LHCN-M2 (cell line): ENCODE data around the gene CBX5. TPM values are rescaled to one million over a fixed set of nuclear protein-coding genes. Genes with fewer than 3 reads are reported as not detected.
"Not testable (repeated sequence)": the region's sequence is repeated elsewhere in the genome, so short reads cannot be mapped to it uniquely, and the experiment has no call there.

ENCODE experiments used
- DNase-seq: peaks from one replicate; pipeline ENCODE4 v3.0.0-alpha.2; 2012; ENCODE audit warnings: low read depth
- total RNA-seq: library from RNA; depleted of rRNA; stranded (reverse); fragments of >200 nt; gene quantifications from 2 replicates; pipeline ENCODE4 v1.2.3, GENCODE V29; 2014; rRNA removed

The CBX5 gene
- total RNA-seq, 1 experiment from 2014 or later, result 90.8 TPM

- DNase-seq, result no peak
Measured at GRCh38 chr12:54199034-54199433, 80.9 kb downstream of the CBX5 start.

- peak; percentile 82 for DNase-seq
Measured at GRCh38 chr12:54197431-54197909, 82.5 kb downstream of the CBX5 start.

GRCh38 chr12:54197010-54197409 is 82.9 kb downstream of the CBX5 start:
- peak; percentile 90 for DNase-seq

- no peak for DNase-seq
Measured at GRCh38 chr12:54196396-54196795, 83.5 kb downstream of the CBX5 start.

GRCh38 chr12:54195737-54196347 is 84.1 kb downstream of the CBX5 start:
- DNase-seq, result peak; percentile 45

- no peak for DNase-seq
Measured at GRCh38 chr12:54195080-54195736, 84.7 kb downstream of the CBX5 start.

GRCh38 chr12:54194611-54195010 is 85.3 kb downstream of the CBX5 start:
- not testable (repeated sequence) for DNase-seq

- no peak for DNase-seq
Measured at GRCh38 chr12:54193434-54193833, 86.5 kb downstream of the CBX5 start.

- DNase-seq, result peak; percentile 81
Measured at GRCh38 chr12:54191550-54192022, 88.3 kb downstream of the CBX5 start.

- no peak for DNase-seq
Measured at GRCh38 chr12:54191126-54191525, 88.8 kb downstream of the CBX5 start.

- DNase-seq, result no peak
Measured at GRCh38 chr12:54189198-54189539, 90.8 kb downstream of the CBX5 start.

- no peak for DNase-seq
Measured at GRCh38 chr12:54187075-54187474, 92.8 kb downstream of the CBX5 start.

GRCh38 chr12:54185919-54186318 is 94.0 kb downstream of the CBX5 start:
- DNase-seq, result no peak

GRCh38 chr12:54185297-54185696 is 94.6 kb downstream of the CBX5 start:
- not testable (repeated sequence) for DNase-seq

- DNase-seq, result no peak
Measured at GRCh38 chr12:54184024-54184805, 95.7 kb downstream of the CBX5 start.

GRCh38 chr12:54182981-54183380 is 96.9 kb downstream of the CBX5 start:
- no peak for DNase-seq

- no peak for DNase-seq
Measured at GRCh38 chr12:54182086-54182485, 97.8 kb downstream of the CBX5 start.

Other genes with a start within 250 kb of the CBX5 start
- 1.8 and 2.9 TPM in 2 replicates for gene HOXC5, start 247.1 kb downstream of the CBX5 start, total RNA-seq
- 2.9 and 4.2 TPM in 2 replicates for gene HOXC4, start 226.3 kb downstream of the CBX5 start, total RNA-seq
- gene SMUG1, start 91.1 kb downstream of the CBX5 start, total RNA-seq, result 57.6 and 69.9 TPM in 2 replicates
- gene HNRNPA1, start 604 bp upstream of the CBX5 start, total RNA-seq, result 529 and 606 TPM in 2 replicates
- 0.06 TPM in 1 of 2 replicates, not detected in the other for gene NFE2, start 20.9 kb upstream of the CBX5 start, total RNA-seq
- 124 and 186 TPM in 2 replicates for gene COPZ1, start 45.0 kb upstream of the CBX5 start, total RNA-seq
- gene GPR84, start 84.4 kb upstream of the CBX5 start, total RNA-seq, result not detected in 2 replicates
- gene ZNF385A, start 104.6 kb upstream of the CBX5 start, total RNA-seq, result 2.6 and 3.7 TPM in 2 replicates
- gene ITGA5, start 139.1 kb upstream of the CBX5 start, total RNA-seq, result 202 and 242 TPM in 2 replicates
- not detected in 2 replicates for gene GTSF1, start 193.5 kb upstream of the CBX5 start, total RNA-seq
- gene NCKAP1L, start 217.6 kb upstream of the CBX5 start, total RNA-seq, result not detected in 2 replicates